H9 (cell line): ENCODE measurements around the gene PTPRN2. TPM values are rescaled to one million over a fixed set of nuclear protein-coding genes. Genes with fewer than 3 reads are reported as not detected.

ENCODE experiments used
- DNase-seq: peaks from one replicate; pipeline ENCODE4 v3.0.0-alpha.2; 2017
- H2AFZ ChIP-seq: one replicate; pipeline ENCODE4 v1.6.1; 2013; ENCODE audit warnings: mild to moderate bottlenecking, low read length, control low read depth, moderate library complexity
- H2AK5ac ChIP-seq: 2 replicates; pipeline ENCODE4 v1.6.1; 2013; ENCODE audit warnings: low read length, control low read depth, mixed read lengths; ENCODE audit not compliant: insufficient read length
- H2BK120ac ChIP-seq: one replicate; pipeline ENCODE4 v1.6.1; 2013; ENCODE audit warnings: low read depth, mild to moderate bottlenecking, low read length, control low read depth, inconsistent platforms; ENCODE audit not compliant: poor library complexity, severe bottlenecking
- H2BK12ac ChIP-seq: 2 replicates; pipeline ENCODE4 v1.6.1; 2013; ENCODE audit warnings: low read length, control low read depth, mixed read lengths, low read depth; ENCODE audit not compliant: insufficient read length
- H2BK15ac ChIP-seq: 2 replicates; pipeline ENCODE4 v1.6.1; 2013; ENCODE audit warnings: low read depth, low read length, control low read depth
- H2BK20ac ChIP-seq: one replicate; pipeline ENCODE4 v1.6.1; 2013; ENCODE audit warnings: low read depth, mild to moderate bottlenecking, low read length, control low read depth, inconsistent platforms; ENCODE audit not compliant: poor library complexity, severe bottlenecking
- H2BK5ac ChIP-seq: 2 replicates; pipeline ENCODE4 v1.6.1; 2013; ENCODE audit warnings: low read length, control low read depth, mixed read lengths; ENCODE audit not compliant: insufficient read length
- H3K14ac ChIP-seq: 2 replicates; pipeline ENCODE4 v1.6.1; 2013; ENCODE audit warnings: low read length, control low read depth; ENCODE audit not compliant: insufficient read depth
- H3K18ac ChIP-seq: 2 replicates; pipeline ENCODE4 v1.6.1; 2013; ENCODE audit warnings: low read depth, mild to moderate bottlenecking, mixed read lengths, low read length, control low read depth; ENCODE audit not compliant: insufficient read length
- H3K23ac ChIP-seq: 2 replicates; pipeline ENCODE4 v1.6.1; 2013; ENCODE audit warnings: low read length, control low read depth, mixed read lengths, low read depth; ENCODE audit not compliant: insufficient read length
- H3K23me2 ChIP-seq: 2 replicates; pipeline ENCODE4 v1.6.1; 2013; ENCODE audit warnings: low read depth, mild to moderate bottlenecking, mixed read lengths, low read length, control low read depth; ENCODE audit not compliant: insufficient read length, poor library complexity, severe bottlenecking
- H3K27ac ChIP-seq: 2 replicates; pipeline ENCODE4 v1.5.1; 2013; ENCODE audit warnings: low read length, control low read depth, mixed read lengths, low read depth; ENCODE audit not compliant: insufficient read length
- H3K27me3 ChIP-seq: 2 replicates; pipeline ENCODE4 v1.6.1; 2013; ENCODE audit warnings: low read length, control low read depth, inconsistent platforms; ENCODE audit not compliant: insufficient read depth
- H3K4ac ChIP-seq: 2 replicates; pipeline ENCODE4 v1.6.1; 2013; ENCODE audit warnings: low read depth, mild to moderate bottlenecking, control low read depth, inconsistent platforms, low read length, moderate library complexity
- H3K4me1 ChIP-seq: 2 replicates; pipeline ENCODE4 v1.6.1; 2013; ENCODE audit warnings: low read length, control low read depth, inconsistent platforms; ENCODE audit not compliant: insufficient read depth
- H3K4me2 ChIP-seq: 2 replicates; pipeline ENCODE4 v1.6.1; 2013; ENCODE audit warnings: low read length, control low read depth, mixed read lengths; ENCODE audit not compliant: insufficient read length, insufficient read depth
- H3K56ac ChIP-seq: 2 replicates; pipeline ENCODE4 v1.6.1; 2013; ENCODE audit warnings: low read depth, mild to moderate bottlenecking, mixed read lengths, low read length, control low read depth; ENCODE audit not compliant: insufficient read length
- H3K79me1 ChIP-seq: 2 replicates; pipeline ENCODE4 v1.6.1; 2013; ENCODE audit warnings: low read depth, mild to moderate bottlenecking, moderate library complexity, low read length, control low read depth, inconsistent platforms; ENCODE audit not compliant: insufficient read depth, poor library complexity, severe bottlenecking
- H3K79me2 ChIP-seq: 2 replicates; pipeline ENCODE4 v1.6.1; 2013; ENCODE audit warnings: low read length, control low read depth, inconsistent platforms; ENCODE audit not compliant: insufficient read depth
- H3K9ac ChIP-seq: 2 replicates; pipeline ENCODE4 v1.6.1; 2013; ENCODE audit warnings: low read length, control low read depth, mixed read lengths; ENCODE audit not compliant: insufficient read length; ENCODE audit errors: extremely low read depth
- H3K9me3 ChIP-seq: one replicate; pipeline ENCODE4 v1.6.1; 2013; ENCODE audit warnings: low read depth, low read length, inconsistent platforms; ENCODE audit not compliant: control insufficient read depth
- H3T11ph ChIP-seq: one replicate; pipeline ENCODE4 v1.6.1; 2013; ENCODE audit warnings: mild to moderate bottlenecking, low read length, control low read depth, inconsistent platforms
- H4K20me1 ChIP-seq: one replicate; pipeline ENCODE4 v1.6.1; 2013; ENCODE audit not compliant: control insufficient read depth, insufficient read length, insufficient read depth
- H4K5ac ChIP-seq: 2 replicates; pipeline ENCODE4 v1.6.1; 2013; ENCODE audit warnings: low read depth, mild to moderate bottlenecking, mixed read lengths, low read length, control low read depth; ENCODE audit not compliant: insufficient read length
- H4K8ac ChIP-seq: replicated peaks from 2 replicates; pipeline ENCODE4 v1.6.1; 2013; ENCODE audit warnings: low read length, control low read depth, mixed read lengths, low read depth; ENCODE audit not compliant: insufficient read length
- H4K91ac ChIP-seq: 2 replicates; pipeline ENCODE4 v1.6.1; 2013; ENCODE audit warnings: low read depth, mild to moderate bottlenecking, moderate library complexity, mixed read lengths, low read length, control low read depth; ENCODE audit not compliant: insufficient read length
- H3K27ac Mint-ChIP-seq, 3 experiments: 2 replicates in 2 of 3; 3 replicates in 1 of 3; pipeline ENCODE4 v1.8.0; 2020 to 2021; ENCODE audit warnings: mixed read lengths in 3 of 3, mild to moderate bottlenecking in 1 of 3, moderate library complexity in 1 of 3
- H3K27me3 Mint-ChIP-seq: 2 replicates; pipeline ENCODE4 v1.8.0; 2021; ENCODE audit warnings: low read depth, mild to moderate bottlenecking, moderate library complexity, mixed read lengths
- H3K36me3 Mint-ChIP-seq, 3 experiments: 2 replicates in 2 of 3; 3 replicates in 1 of 3; pipeline ENCODE4 v1.8.0; 2020 to 2021; ENCODE audit warnings: low read depth in 3 of 3, mixed read lengths in 3 of 3; ENCODE audit not compliant: insufficient read depth in 1 of 3
- H3K4me1 Mint-ChIP-seq, 2 experiments: 2 replicates each; pipeline ENCODE4 v1.8.0; 2020; ENCODE audit warnings: mixed read lengths in 2 of 2
- H3K4me3 Mint-ChIP-seq, 2 experiments: 2 replicates in 1 of 2; 3 replicates in 1 of 2; pipeline ENCODE4 v1.8.0; 2020 to 2021; ENCODE audit warnings: mild to moderate bottlenecking in 2 of 2, mixed read lengths in 2 of 2, moderate library complexity in 1 of 2
- H3K9me3 Mint-ChIP-seq, 2 experiments: 2 replicates in 1 of 2; 3 replicates in 1 of 2; pipeline ENCODE4 v1.8.0; 2020; ENCODE audit warnings: mild to moderate bottlenecking in 2 of 2, mixed read lengths in 2 of 2, moderate library complexity in 1 of 2
- WGBS: extraction: QIAGEN DNeasy Blood & Tissue Kit; methylation state at CpG from one replicate; pipeline ENCODE4 v1.1.7; 2013; ENCODE audit warnings: missing lambda C conversion rate, low lambda C conversion rate, mixed read lengths; ENCODE audit not compliant: insufficient read length; ENCODE audit errors: extremely low coverage; 5-methylcytosine and 5-hydroxymethylcytosine counted together
- total RNA-seq: library from RNA; stranded (reverse); gene quantifications from 2 replicates; pipeline ENCODE4 v1.2.1, GENCODE V29; 2021
- TF ChIP-seq, protein P1 (sequence below): fragments of 200-600 bp; sonication (generic); conservative IDR thresholded peaks from 3 replicates; pipeline ENCODE4 v1.8.0; 2021; ENCODE audit warnings: antibody characterized with exemption, mild to moderate bottlenecking

PTPRN2 gene
- total RNA-seq, 1 experiment from 2014 or later: 5.2 TPM

DNA sequence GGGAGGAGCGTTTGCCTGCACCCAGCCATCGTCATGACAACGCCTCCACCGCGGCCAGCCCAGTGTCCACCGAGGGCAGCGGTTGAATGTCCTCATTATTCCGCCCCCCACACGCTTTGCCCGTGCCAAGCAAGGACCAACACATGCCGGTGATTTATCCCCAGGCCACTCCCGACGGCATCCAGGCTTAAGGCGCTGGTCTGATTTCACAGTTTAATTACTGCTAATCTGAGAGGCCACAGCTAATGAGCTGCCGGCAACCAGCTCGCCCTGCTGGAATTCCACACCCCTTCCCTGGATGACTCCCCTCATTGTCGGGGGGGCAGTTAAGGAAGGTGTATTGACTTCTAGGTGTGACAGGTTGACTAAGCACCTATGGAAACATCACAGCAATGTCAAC, 818.5 kb downstream of the PTPRN2 start:
- H4K20me1 ChIP-seq: no peaks in the 10 kb centered on the region
- H4K5ac ChIP-seq: no peak overlapping the region
- no peak overlapping the region for H3K23ac ChIP-seq
- no peak overlapping the region for H3K18ac ChIP-seq
- H3K79me1 ChIP-seq: no peaks in the 10 kb centered on the region
- TF ChIP-seq, protein P1, sequence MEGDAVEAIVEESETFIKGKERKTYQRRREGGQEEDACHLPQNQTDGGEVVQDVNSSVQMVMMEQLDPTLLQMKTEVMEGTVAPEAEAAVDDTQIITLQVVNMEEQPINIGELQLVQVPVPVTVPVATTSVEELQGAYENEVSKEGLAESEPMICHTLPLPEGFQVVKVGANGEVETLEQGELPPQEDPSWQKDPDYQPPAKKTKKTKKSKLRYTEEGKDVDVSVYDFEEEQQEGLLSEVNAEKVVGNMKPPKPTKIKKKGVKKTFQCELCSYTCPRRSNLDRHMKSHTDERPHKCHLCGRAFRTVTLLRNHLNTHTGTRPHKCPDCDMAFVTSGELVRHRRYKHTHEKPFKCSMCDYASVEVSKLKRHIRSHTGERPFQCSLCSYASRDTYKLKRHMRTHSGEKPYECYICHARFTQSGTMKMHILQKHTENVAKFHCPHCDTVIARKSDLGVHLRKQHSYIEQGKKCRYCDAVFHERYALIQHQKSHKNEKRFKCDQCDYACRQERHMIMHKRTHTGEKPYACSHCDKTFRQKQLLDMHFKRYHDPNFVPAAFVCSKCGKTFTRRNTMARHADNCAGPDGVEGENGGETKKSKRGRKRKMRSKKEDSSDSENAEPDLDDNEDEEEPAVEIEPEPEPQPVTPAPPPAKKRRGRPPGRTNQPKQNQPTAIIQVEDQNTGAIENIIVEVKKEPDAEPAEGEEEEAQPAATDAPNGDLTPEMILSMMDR: no peak
- Mint-ChIP-seq H3K4me1 (no peaks in the 10 kb centered on the region), H3K27me3 (peaks cover 37% of the 10 kb centered on the region), H3K27ac (no peak overlapping the region), H3K9me3 (peaks cover 31 to 32% of the 10 kb centered on the region in 2 experiments), H3K4me3 (no peak overlapping the region), H3K36me3 (peaks cover 7 to 14% (median 7%) of the 10 kb centered on the region in 3 experiments; a peak in 6 of 7 replicates)
- no peak overlapping the region for H3K56ac ChIP-seq
- no peaks in the 10 kb centered on the region for H3K9me3 ChIP-seq
- no peak overlapping the region for H2BK15ac ChIP-seq
- H3K79me2 ChIP-seq: no peaks in the 10 kb centered on the region
- H3K27ac ChIP-seq: no peak overlapping the region
- H3K4me2 ChIP-seq: no peak overlapping the region
- no peak overlapping the region for H4K91ac ChIP-seq
- no peak overlapping the region for H2BK120ac ChIP-seq
- H2BK5ac ChIP-seq: no peak overlapping the region
- no peak for DNase-seq
- H2AK5ac ChIP-seq: no peak overlapping the region
- no peak overlapping the region for H4K8ac ChIP-seq
- H2BK12ac ChIP-seq: no peak overlapping the region
- no peaks in the 10 kb centered on the region for H3K27me3 ChIP-seq
- H3K14ac ChIP-seq: no peak overlapping the region
- H3K9ac ChIP-seq: no peak overlapping the region
- H2BK20ac ChIP-seq: no peak overlapping the region
- no peaks in the 10 kb centered on the region for H3K23me2 ChIP-seq
- H2AFZ ChIP-seq: no peak overlapping the region
- H3K4ac ChIP-seq: no peak overlapping the region
- H3T11ph ChIP-seq: no peak overlapping the region
- no peaks in the 10 kb centered on the region for H3K4me1 ChIP-seq
- WGBS: no CpG with 5 or more reads among the region's 17 CpGs
